ENCODE measurements around the gene UBE2G1. TPM values are rescaled to one million over a fixed set of nuclear protein-coding genes. Genes with fewer than 3 reads are reported as not detected.

UBE2G1 gene
- total and polyA plus RNA-seq, 9 of the 15 experiments (the other 6 are each of a cell fraction or from before 2014, with no cell fraction given) = 10.1 to 65.9 (median 29.7) TPM

DNA sequence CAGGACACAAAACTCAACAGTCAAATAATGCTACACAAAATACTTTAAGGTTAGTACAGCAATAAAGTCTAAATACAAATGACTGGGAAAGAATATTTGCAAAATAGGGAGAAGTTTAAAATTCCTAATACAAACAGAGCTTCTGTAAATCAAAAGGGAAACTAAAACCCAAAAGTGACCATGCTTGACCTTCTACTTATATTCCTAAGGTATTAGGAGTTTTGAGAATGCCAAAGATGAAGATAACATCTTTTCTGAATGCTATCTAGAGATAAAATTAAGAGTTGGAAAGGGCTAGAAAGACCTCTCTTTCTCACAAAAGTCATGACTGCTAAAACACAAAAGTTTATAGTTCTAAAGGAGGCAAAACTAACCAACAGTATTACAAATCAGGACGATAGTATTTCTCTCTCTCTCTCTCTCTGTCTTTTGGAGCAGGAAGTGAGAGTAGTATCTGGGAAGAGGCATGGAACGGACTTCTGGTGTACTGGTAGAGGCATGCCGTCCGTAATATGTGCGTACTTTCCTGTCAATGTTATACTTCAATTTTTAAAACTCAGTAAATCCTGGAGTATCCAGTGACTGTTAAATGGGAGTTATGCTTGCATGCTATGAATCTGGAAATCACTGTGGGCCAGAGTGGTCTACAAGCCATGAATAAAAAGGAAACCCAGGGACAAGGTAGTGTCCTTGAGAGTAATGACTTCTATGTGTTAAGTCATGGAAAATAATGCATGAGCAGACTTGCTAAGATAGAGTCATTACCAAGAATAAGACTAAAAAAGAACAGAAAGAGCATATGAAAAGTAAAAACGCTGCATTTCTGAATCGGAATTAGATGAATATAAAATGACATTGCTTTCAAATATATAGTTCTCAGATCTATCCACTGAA is 53.0 kb downstream of the UBE2G1 start:
- CTCF ChIA-PET (ENCODE audit: low intra/inter-chr PET ratio) = no interaction called here
- intact Hi-C loops (cut with micrococcal nuclease) = no loop called here
- Histone ChIP-seq H3K4me3 (no peak overlapping the region), H3K9me1 (ENCODE audit: control insufficient read depth, insufficient read depth, low read length) (no peaks in the 10 kb centered on the region), H3K4me2 (ENCODE audit: insufficient read depth, low read length) (no peak overlapping the region), H3K9ac (ENCODE audit: insufficient read depth in 1 of 2, low read depth in 2 of 2, low read length in 2 of 2) (no peak overlapping the region), H3K79me2 (ENCODE audit: control insufficient read depth, insufficient read depth, low read length) (peaks cover 92% of the 10 kb centered on the region), H4K20me1 (replicated peaks; ENCODE audit: control insufficient read depth, insufficient read depth, low read length) (peaks cover 7% of the 10 kb centered on the region; the same call in 1 of the 2 replicates), H2AFZ (ENCODE audit: low read depth, low read length) (no peak overlapping the region), H3K4me1 (replicated peaks in 1 of 2; ENCODE audit: control insufficient read depth in 2 of 2, insufficient read depth in 2 of 2, low read length in 2 of 2) (peaks cover 4 to 8% of the 10 kb centered on the region in 2 experiments; a peak in 4 of 5 replicates), H3K27me3 (ENCODE audit: control insufficient read depth in 2 of 2, insufficient read depth in 2 of 2, low read length in 2 of 2) (no peaks in the 10 kb centered on the region), H3K27ac (ENCODE audit: extremely low read depth, low read depth, low read length) (no peak overlapping the region), H3K36me3 (ENCODE audit: control insufficient read depth, insufficient read depth, low read length) (no peaks in the 10 kb centered on the region), H3K9me3 (replicated peaks; ENCODE audit: control insufficient read depth, insufficient read depth, low read depth, low read length) (no peaks in the 10 kb centered on the region)
- POLR2A ChIA-PET = no interaction called here
- no peak for ATAC-seq
- WGBS (ENCODE audit: insufficient coverage, low coverage, missing lambda C conversion rate) = 84% methylated on average over 4 of the region's 7 CpGs
- in situ Hi-C loops (cut with MboI) = no loop called here
- no TSS peak for BruUV-seq (replicated peaks)
- no peak for DNase-seq (ENCODE audit: extremely low read depth in 1 of 4, low spot score in 3 of 4)
- peak; percentile 67 for FAIRE-seq
- TF ChIP-seq KDM5B (IDR thresholded peaks at IDR 0.05; ENCODE audit: insufficient replicate concordance, low read depth, low read length) (no peak), ZNF407 (IDR thresholded peaks at IDR 0.05; ENCODE audit: low read depth) (no peak), ZNF143 (CRISPR knock-in tag; IDR thresholded peaks at IDR 0.05) (no peak), ZNF12 (CRISPR knock-in tag; IDR thresholded peaks at IDR 0.05) (no peak), ZNF780A (CRISPR knock-in tag; IDR thresholded peaks at IDR 0.05) (no peak), POLR2A (conservative IDR thresholded peaks at IDR 0.05) (no peak), ZNF668 (CRISPR knock-in tag; IDR thresholded peaks at IDR 0.05) (no peak), BHLHE40 (IDR thresholded peaks at IDR 0.05; ENCODE audit: low read length) (no peak), CREM (IDR thresholded peaks at IDR 0.05; ENCODE audit: low read depth) (no peak), PHB (CRISPR knock-in tag; IDR thresholded peaks at IDR 0.05) (no peak), HINFP (tag; conservative IDR thresholded peaks at IDR 0.05; ENCODE audit: low read depth) (no peak)
- TF ChIP-seq, protein P1, sequence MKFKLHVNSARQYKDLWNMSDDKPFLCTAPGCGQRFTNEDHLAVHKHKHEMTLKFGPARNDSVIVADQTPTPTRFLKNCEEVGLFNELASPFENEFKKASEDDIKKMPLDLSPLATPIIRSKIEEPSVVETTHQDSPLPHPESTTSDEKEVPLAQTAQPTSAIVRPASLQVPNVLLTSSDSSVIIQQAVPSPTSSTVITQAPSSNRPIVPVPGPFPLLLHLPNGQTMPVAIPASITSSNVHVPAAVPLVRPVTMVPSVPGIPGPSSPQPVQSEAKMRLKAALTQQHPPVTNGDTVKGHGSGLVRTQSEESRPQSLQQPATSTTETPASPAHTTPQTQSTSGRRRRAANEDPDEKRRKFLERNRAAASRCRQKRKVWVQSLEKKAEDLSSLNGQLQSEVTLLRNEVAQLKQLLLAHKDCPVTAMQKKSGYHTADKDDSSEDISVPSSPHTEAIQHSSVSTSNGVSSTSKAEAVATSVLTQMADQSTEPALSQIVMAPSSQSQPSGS (CRISPR knock-in tag; IDR thresholded peaks at IDR 0.05) = no peak

Measured in K562 (cell line).